H1 (cell line): ENCODE results near the gene HM13.

ENCODE experiments used
- ATF3 ChIP-seq: IDR thresholded peaks from 2 replicates; pipeline ENCODE4 v1.6.1; 2011; ENCODE audit warnings: low read depth, mild to moderate bottlenecking, low read length; ENCODE audit not compliant: insufficient read depth
- CBX5 ChIP-seq: fragments of 300-800, 300-1000 bp; sonication (generic); IDR thresholded peaks from 2 replicates; pipeline ENCODE4 v1.7.1; 2016; ENCODE audit warnings: antibody characterized with exemption, low read length, low read depth
- CHD1 ChIP-seq: IDR thresholded peaks from 2 replicates; pipeline ENCODE4 v1.6.1; 2012; ENCODE audit warnings: low read depth, low read length, improper control_type of control experiment
- CTCF ChIP-seq, 3 experiments: IDR thresholded peaks; 1 replicate in 2 of 3; 2 replicates in 1 of 3; pipeline versions ENCODE4 v1.5.1 to v1.6.1; 2011; ENCODE audit warnings: low read length in 3 of 3, mild to moderate bottlenecking in 3 of 3, inconsistent platforms in 2 of 3, low read depth in 1 of 3, moderate library complexity in 1 of 3; ENCODE audit not compliant: insufficient read depth in 1 of 3; ENCODE audit errors: control extremely low read depth in 1 of 3
- GABPA ChIP-seq: IDR thresholded peaks from 2 replicates; pipeline ENCODE4 v1.6.1; 2011; ENCODE audit warnings: mild to moderate bottlenecking, low read length, moderate library complexity, borderline replicate concordance; ENCODE audit not compliant: insufficient read depth
- JUN ChIP-seq: IDR thresholded peaks from 2 replicates; pipeline ENCODE4 v1.6.1; 2011; ENCODE audit warnings: low read depth, mild to moderate bottlenecking, improper control_type of control experiment, low read length
- JUND ChIP-seq: IDR thresholded peaks from 2 replicates; pipeline ENCODE4 v1.6.1; 2011; ENCODE audit warnings: mild to moderate bottlenecking, improper control_type of control experiment, low read length
- POLR2A ChIP-seq, 2 experiments: IDR thresholded peaks; 1 replicate in 1 of 2; 2 replicates in 1 of 2; pipeline ENCODE4 v1.6.1; 2011; ENCODE audit warnings: low read depth in 2 of 2, low read length in 2 of 2, mild to moderate bottlenecking in 2 of 2; ENCODE audit errors: control extremely low read depth in 1 of 2
- SIN3A ChIP-seq, 2 experiments: IDR thresholded peaks in 1 of 2; conservative IDR thresholded peaks in 1 of 2; 2 replicates each; pipeline ENCODE4 v1.6.1; 2011 to 2012; ENCODE audit warnings: low read length in 2 of 2, improper control_type of control experiment in 1 of 2, low read depth in 1 of 2, mild to moderate bottlenecking in 1 of 2
- SP1 ChIP-seq: IDR thresholded peaks from 2 replicates; pipeline ENCODE4 v1.6.1; 2011; ENCODE audit warnings: low read depth, low read length
- TAF1 ChIP-seq: IDR thresholded peaks from 2 replicates; pipeline ENCODE4 v1.6.1; 2011; ENCODE audit warnings: mild to moderate bottlenecking, low read depth, low read length
- TEAD4 ChIP-seq: IDR thresholded peaks from 2 replicates; pipeline ENCODE4 v1.6.1; 2012; ENCODE audit warnings: low read depth, low read length, inconsistent platforms, mixed read lengths
- ZNF274 ChIP-seq: IDR thresholded peaks from 2 replicates; pipeline ENCODE4 v1.7.0; 2012; ENCODE audit warnings: low read length, borderline replicate concordance; ENCODE audit errors: extremely low read depth

GRCh38 chr20:31514154-31515071 is at the start of gene HM13:
- TF ChIP-seq POLR2A (IDR thresholded peaks at IDR 0.05; ENCODE audit: control extremely low read depth in 1 of 2, low read depth in 2 of 2, low read length in 2 of 2) (peak; percentile 90 to 99), ZNF274 (no peak), TEAD4 (0 out of 2 replicates have a peak, but pooled peaks have one; percentile 45), SIN3A (conservative IDR thresholded peaks at IDR 0.05 in 1 of 2, IDR thresholded peaks at IDR 0.05 in 1 of 2; ENCODE audit: low read depth in 1 of 2, low read length in 2 of 2) (peak; percentile 87 to 90; a peak in 3 of 4 replicates), CTCF (IDR thresholded peaks at IDR 0.05; ENCODE audit: control extremely low read depth in 1 of 3, insufficient read depth in 1 of 3, low read depth in 1 of 3, low read length in 3 of 3) (peak; percentile 95 to 99 (median 98)), CBX5 (no peak), GABPA (peak; percentile 91), CHD1 (no peak; the same call in 1 of the 2 replicates), JUND (peak; percentile 80), JUN (no peak), TAF1 (peak; percentile 95), ATF3 (0 out of 2 replicates have a peak, but pooled peaks have one; percentile 24), SP1 (0 out of 2 replicates have a peak, but pooled peaks have one; percentile 56)
